GM12865 (cell line): Measurements from ENCODE around the gene CTNNA3.

ENCODE experiments used
- DNase-seq: peaks from one replicate; pipeline ENCODE4 v3.0.0; 2010; ENCODE audit warnings: low read depth
- H3K4me3 ChIP-seq: 2 replicates; pipeline ENCODE4 v1.5.1; 2011; ENCODE audit warnings: mild to moderate bottlenecking, low read depth, low read length, control low read depth
- TF ChIP-seq, protein P1 (sequence below): IDR thresholded peaks from 2 replicates; pipeline ENCODE4 v1.5.1; 2011; ENCODE audit warnings: low read length, control low read depth, low read depth, inconsistent platforms; ENCODE audit not compliant: insufficient read depth; ENCODE audit errors: missing control alignments

CTNNA3 gene

DNA sequence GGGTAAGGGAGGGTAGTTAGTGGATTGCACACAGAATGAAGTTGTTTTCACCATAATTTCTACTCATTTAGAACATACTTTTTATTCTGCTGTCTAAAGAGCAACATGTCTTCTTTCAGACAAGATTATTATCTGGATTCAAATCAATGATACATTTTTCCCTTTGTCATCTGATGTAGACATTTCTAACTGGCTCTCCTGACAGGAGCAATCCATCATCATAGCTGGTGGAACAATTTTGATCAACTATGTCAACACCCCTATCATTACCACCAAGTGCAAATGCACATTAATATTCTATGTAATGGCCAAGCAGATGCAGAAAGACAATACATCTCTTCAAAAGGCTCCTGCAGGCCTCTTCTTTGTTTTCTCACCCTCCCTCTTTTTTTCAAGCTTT lies 1443.0 kb downstream of the CTNNA3 start:
- no peak for DNase-seq
- TF ChIP-seq, protein P1, sequence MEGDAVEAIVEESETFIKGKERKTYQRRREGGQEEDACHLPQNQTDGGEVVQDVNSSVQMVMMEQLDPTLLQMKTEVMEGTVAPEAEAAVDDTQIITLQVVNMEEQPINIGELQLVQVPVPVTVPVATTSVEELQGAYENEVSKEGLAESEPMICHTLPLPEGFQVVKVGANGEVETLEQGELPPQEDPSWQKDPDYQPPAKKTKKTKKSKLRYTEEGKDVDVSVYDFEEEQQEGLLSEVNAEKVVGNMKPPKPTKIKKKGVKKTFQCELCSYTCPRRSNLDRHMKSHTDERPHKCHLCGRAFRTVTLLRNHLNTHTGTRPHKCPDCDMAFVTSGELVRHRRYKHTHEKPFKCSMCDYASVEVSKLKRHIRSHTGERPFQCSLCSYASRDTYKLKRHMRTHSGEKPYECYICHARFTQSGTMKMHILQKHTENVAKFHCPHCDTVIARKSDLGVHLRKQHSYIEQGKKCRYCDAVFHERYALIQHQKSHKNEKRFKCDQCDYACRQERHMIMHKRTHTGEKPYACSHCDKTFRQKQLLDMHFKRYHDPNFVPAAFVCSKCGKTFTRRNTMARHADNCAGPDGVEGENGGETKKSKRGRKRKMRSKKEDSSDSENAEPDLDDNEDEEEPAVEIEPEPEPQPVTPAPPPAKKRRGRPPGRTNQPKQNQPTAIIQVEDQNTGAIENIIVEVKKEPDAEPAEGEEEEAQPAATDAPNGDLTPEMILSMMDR = no peak
- no peak overlapping the region for H3K4me3 ChIP-seq

DNA sequence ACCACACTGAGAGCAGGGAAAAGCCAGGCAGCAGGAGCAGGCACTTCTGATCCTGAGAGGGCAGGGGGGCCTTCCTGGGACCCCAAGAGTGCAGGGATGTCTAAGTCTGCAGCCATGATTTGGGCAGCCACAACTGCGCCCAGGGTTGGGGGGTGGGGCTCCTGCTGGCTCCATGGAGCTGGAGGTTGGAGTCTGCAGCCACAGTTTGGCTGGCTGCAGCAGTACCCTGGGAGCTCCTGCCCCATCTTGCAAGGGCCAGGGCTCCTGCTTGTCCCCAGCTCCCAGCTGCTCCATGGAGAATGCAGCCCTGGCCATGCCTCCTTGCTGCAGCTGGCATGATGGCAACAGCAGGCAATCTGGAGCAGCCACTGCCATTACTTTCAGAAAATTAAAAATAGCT lies 1449.8 kb downstream of the CTNNA3 start:
- DNase-seq = no peak
- no peak overlapping the region for H3K4me3 ChIP-seq
- TF ChIP-seq, protein P1 = no peak

DNA sequence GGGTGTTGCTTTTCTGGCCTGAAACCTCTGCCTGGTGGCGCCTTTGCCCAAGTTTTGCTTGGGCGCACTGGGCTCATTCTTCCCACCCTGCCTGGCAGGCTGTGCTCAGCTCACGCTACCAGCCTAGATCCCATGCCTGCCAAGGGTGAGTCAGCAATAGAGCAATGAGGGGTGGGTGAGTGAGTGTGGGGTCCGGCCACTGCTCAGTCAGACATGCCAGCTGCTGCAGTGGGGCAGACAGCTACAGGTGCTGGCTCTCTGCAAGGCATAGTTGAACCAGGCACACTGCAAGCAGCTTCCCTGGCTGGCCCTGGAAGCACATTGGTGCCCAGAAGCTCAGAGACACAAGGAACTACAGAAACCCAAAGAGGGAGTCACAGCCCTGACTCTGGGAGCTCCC lies 1451.0 kb downstream of the CTNNA3 start:
- TF ChIP-seq, protein P1 = no peak
- H3K4me3 ChIP-seq = no peak overlapping the region
- DNase-seq = no peak

DNA sequence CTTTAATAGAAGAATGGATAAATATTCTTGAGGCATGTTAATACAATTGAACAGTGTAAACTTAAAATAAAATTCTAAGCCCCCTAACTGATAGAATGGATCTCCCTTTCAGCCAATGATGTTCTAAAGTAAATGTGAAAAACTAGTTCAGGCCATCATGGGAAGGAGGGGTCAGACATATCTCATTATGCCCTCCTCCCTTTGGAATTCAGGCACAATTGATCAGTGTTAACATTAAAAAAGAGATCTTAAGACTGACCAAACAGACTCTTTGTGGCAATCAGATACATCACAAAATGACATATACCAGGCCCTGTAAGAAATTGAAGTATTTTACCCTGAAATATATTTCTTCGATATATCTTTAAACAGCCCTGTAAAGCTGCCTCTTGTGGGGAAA lies 1453.1 kb downstream of the CTNNA3 start:
- no peak overlapping the region for H3K4me3 ChIP-seq
- TF ChIP-seq, protein P1 = no peak
- no peak for DNase-seq

DNA sequence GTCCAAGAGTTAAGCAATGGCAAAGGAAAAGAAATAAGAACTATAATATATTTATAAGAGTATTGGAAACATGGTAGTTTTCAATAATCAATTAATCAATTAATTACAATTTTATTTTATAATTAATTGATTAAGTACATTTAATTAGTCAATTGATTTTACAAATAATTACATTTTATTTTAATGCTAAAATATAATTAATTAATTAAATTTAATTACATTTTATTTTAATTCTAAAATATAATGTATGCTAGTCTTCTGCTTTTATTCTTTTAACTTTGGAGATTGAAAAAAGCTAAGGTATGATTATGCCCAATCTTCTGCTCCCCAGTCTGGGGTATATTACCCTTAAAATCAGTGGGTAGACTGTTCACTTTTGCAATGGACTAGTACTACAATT lies 1456.9 kb downstream of the CTNNA3 start:
- TF ChIP-seq, protein P1 = no peak
- DNase-seq = no peak
- no peak overlapping the region for H3K4me3 ChIP-seq

DNA sequence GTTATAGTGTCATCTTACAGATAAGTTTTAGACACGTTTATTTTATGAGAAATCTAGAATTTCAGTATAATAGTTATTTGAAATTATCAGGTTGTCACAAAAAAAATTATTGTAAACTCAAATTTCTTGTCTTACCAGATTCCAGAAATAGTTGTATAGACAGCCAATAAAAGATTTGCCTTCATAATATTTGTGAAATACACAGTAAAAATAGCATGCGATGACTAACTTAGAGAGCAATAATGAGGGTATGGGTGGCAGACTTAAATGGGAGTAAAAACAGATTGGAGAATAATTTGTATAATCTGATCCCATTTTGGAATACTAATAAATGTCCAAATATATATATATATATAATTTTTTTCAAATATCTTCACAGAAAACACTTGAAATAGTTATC lies 1457.7 kb downstream of the CTNNA3 start:
- TF ChIP-seq, protein P1 = no peak

DNA sequence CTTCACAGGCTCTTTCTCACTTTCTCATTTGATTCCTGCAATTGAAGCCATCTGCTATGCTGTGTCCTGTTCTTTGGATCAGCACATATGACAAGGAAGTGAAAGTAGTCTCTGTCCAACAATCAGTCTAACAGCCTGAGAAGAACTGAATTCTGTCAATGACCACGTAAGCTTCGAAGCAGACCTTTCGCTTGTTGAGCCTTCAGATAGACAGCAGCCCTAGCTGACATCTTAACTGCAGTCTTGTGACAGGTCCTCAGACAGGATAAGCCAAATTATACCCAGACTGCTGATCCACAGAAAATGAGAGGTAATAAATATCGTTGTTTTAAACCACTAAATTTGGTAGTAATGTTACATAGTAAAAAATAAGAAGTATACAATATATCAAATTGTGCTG lies 1461.1 kb downstream of the CTNNA3 start:
- no peak for DNase-seq
- no peak overlapping the region for H3K4me3 ChIP-seq
- TF ChIP-seq, protein P1 = no peak

More for the DNA sequence above, 1457.7 kb downstream of the CTNNA3 start:
- no peak for DNase-seq
- no peak overlapping the region for H3K4me3 ChIP-seq
